ENCODE data around the gene PARP12.

Gene PARP12

GRCh38 chr7:140048989-140049338 is 13.8 kb downstream of the PARP12 start:
- TF ChIP-seq FOXP2 (optimal IDR thresholded peaks at IDR 0.05; ENCODE audit: borderline replicate concordance, extremely low read depth, extremely low read length, insufficient read depth) (no peak), TAF1 (IDR thresholded peaks at IDR 0.05; ENCODE audit: borderline replicate concordance, insufficient read depth, low read length) (no peak), SIN3A (IDR thresholded peaks at IDR 0.05; ENCODE audit: borderline replicate concordance, insufficient read depth, low read length) (no peak), POLR2AphosphoS5 (IDR thresholded peaks at IDR 0.05; ENCODE audit: low read depth, low read length) (no peak), REST (IDR thresholded peaks at IDR 0.05; ENCODE audit: insufficient read depth in 1 of 2, low read depth in 2 of 2, low read length in 2 of 2) (no peak)

GRCh38 chr7:140048138-140048537 is 14.6 kb downstream of the PARP12 start:
- TF ChIP-seq REST (IDR thresholded peaks at IDR 0.05; ENCODE audit: insufficient read depth in 1 of 2, low read depth in 2 of 2, low read length in 2 of 2) (no peak), POLR2AphosphoS5 (IDR thresholded peaks at IDR 0.05; ENCODE audit: low read depth, low read length) (no peak), FOXP2 (optimal IDR thresholded peaks at IDR 0.05; ENCODE audit: borderline replicate concordance, extremely low read depth, extremely low read length, insufficient read depth) (no peak), SIN3A (IDR thresholded peaks at IDR 0.05; ENCODE audit: borderline replicate concordance, insufficient read depth, low read length) (no peak), TAF1 (IDR thresholded peaks at IDR 0.05; ENCODE audit: borderline replicate concordance, insufficient read depth, low read length) (no peak)

- TF ChIP-seq TAF1 (IDR thresholded peaks at IDR 0.05; ENCODE audit: borderline replicate concordance, insufficient read depth, low read length) (no peak), FOXP2 (optimal IDR thresholded peaks at IDR 0.05; ENCODE audit: borderline replicate concordance, extremely low read depth, extremely low read length, insufficient read depth) (no peak), REST (IDR thresholded peaks at IDR 0.05; ENCODE audit: insufficient read depth in 1 of 2, low read depth in 2 of 2, low read length in 2 of 2) (no peak), POLR2AphosphoS5 (IDR thresholded peaks at IDR 0.05; ENCODE audit: low read depth, low read length) (no peak), SIN3A (IDR thresholded peaks at IDR 0.05; ENCODE audit: borderline replicate concordance, insufficient read depth, low read length) (no peak)
Measured at GRCh38 chr7:140047197-140047596, 15.6 kb downstream of the PARP12 start.

GRCh38 chr7:140045697-140046096 is 17.1 kb downstream of the PARP12 start:
- no peak for TF ChIP-seq POLR2AphosphoS5 (IDR thresholded peaks at IDR 0.05; ENCODE audit: low read depth, low read length)
- TF ChIP-seq SIN3A (IDR thresholded peaks at IDR 0.05; ENCODE audit: borderline replicate concordance, insufficient read depth, low read length): no peak
- TF ChIP-seq REST (IDR thresholded peaks at IDR 0.05; ENCODE audit: insufficient read depth in 1 of 2, low read depth in 2 of 2, low read length in 2 of 2): no peak
- no peak for TF ChIP-seq FOXP2 (optimal IDR thresholded peaks at IDR 0.05; ENCODE audit: borderline replicate concordance, extremely low read depth, extremely low read length, insufficient read depth)
- no peak for TF ChIP-seq TAF1 (IDR thresholded peaks at IDR 0.05; ENCODE audit: borderline replicate concordance, insufficient read depth, low read length)

- TF ChIP-seq FOXP2 (optimal IDR thresholded peaks at IDR 0.05; ENCODE audit: borderline replicate concordance, extremely low read depth, extremely low read length, insufficient read depth) (no peak), REST (IDR thresholded peaks at IDR 0.05; ENCODE audit: insufficient read depth in 1 of 2, low read depth in 2 of 2, low read length in 2 of 2) (no peak), SIN3A (IDR thresholded peaks at IDR 0.05; ENCODE audit: borderline replicate concordance, insufficient read depth, low read length) (no peak), TAF1 (IDR thresholded peaks at IDR 0.05; ENCODE audit: borderline replicate concordance, insufficient read depth, low read length) (no peak), POLR2AphosphoS5 (IDR thresholded peaks at IDR 0.05; ENCODE audit: low read depth, low read length) (no peak)
Measured at GRCh38 chr7:140044251-140044650, 18.5 kb downstream of the PARP12 start.

Data from PFSK-1 (cell line).